LHCN-M2 (cell line): Measurements from ENCODE around the gene APOA4. TPM values are rescaled to one million over a fixed set of nuclear protein-coding genes. Genes with fewer than 3 reads are reported as not detected.
"Not testable (repeated sequence)": the region's sequence is repeated elsewhere in the genome, so short reads cannot be mapped to it uniquely, and the experiment has no call there.

ENCODE experiments used
- DNase-seq: peaks from one replicate; pipeline ENCODE4 v3.0.0-alpha.2; 2012; ENCODE audit warnings: low read depth
- total RNA-seq: library from RNA; depleted of rRNA; stranded (reverse); fragments of >200 nt; gene quantifications from 2 replicates; pipeline ENCODE4 v1.2.3, GENCODE V29; 2014

Gene APOA4
- total RNA-seq, 1 experiment from 2014 or later, result not detected

GRCh38 chr11:116849060-116849459, 26.0 kb upstream of the APOA4 start:
- DNase-seq, result no peak

DNA sequence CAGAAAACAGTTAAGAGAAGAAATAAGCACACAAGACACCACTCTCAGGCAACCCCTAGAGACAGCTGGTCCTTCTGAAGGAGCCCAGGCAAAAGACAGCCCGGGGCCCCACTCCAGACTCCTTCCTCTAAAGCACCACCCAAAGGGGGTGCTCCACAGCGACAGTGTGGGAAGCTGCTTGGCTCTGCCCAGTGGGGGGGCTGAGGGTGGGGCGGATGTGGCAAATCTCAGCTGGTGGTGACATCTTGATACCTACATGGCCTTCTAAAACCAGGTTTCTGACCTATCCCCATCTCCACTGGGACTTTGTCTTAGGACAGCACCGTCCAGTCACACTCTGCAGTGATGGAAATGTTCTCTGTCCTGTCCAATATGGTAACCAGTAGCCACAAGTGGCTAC, 24.5 kb upstream of the APOA4 start:
- no peak for DNase-seq

GRCh38 chr11:116844722-116845121, 21.6 kb upstream of the APOA4 start:
- no peak for DNase-seq

DNA sequence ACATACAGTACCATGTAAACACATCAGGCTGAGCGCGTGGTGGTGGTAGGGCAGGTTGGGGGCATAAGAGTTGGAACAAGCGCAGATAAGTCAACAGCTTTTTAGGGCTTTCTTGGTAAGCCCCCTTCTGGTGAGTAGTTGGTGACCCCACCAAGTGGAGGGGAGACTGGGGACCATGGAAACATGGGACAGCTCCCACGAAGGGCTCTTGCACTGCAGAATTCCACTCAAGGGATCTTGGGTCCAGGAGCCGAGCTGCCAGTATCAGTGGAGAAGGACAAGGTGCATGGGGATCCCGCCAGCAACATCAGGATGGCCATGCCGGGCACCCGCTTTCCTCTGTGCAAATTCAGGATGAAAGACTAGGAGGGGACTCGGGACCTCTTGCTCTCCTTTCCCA, 20.6 kb upstream of the APOA4 start:
- no peak for DNase-seq

DNA sequence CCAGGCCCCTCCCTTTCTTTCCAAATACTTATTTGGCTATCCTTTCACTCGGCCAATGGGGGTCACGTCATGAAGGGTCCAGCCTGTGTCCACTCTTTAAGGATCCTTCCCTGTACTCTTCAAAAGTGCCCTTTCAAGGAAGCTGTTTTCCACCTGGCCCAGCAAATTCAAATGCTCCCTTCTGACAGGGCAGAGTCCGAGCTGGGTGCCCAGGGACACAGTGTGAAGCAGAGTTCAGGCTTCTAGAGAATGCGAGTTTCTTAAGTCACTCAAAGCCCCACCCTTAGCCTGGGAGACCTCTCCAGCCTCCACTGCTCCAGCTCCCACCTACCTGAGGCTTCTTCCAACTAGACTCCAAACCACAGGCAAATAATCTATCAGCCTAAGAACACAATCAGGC, 19.8 kb upstream of the APOA4 start:
- DNase-seq, result no peak

DNA sequence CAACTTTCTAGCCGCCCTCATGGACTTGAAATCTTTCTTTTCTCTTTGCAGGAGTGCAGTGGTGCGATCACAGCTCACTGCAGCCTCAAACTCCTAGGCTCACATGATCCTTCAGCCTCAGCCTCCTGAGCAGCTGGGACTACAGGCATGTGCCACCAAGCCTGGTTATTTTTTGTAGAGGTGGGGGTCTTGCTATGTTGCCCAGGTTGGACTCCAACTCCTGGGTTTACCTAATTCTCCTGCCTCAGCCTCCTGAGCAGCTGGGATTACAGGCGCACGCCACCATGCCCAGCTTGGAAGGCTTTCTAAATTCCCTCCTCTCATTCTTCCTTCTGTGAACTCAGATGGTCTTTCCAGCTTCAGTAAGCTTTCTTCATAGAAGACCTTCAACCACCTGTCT, 19.0 kb upstream of the APOA4 start:
- DNase-seq, result no peak

DNA sequence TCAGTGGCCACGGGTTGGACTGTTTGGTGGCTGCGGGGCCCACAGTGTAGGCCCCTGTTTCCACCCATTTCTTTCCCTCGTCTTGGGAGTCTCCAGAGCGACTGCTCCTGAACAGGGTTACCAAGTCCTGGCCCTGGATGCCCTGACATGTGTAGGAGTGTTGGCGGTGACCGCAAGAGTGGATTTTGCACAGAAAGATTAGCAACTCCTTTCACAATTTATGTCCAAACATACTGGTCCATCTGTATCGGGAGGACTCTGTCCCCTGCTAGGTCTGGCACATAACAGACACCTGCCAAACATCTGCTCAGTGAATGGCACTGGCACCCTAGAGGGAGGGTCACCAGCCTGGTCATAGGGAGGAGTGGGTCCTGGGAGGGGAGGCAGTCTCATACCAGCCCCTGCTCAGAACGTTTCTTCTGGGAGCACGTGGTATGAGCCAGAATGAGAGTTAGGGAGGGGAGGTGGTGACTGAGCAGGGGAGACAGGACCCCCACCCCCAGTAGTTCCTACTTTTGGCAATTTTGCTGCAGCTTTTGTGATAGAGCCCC, 17.7 kb upstream of the APOA4 start:
- no peak for DNase-seq

DNA sequence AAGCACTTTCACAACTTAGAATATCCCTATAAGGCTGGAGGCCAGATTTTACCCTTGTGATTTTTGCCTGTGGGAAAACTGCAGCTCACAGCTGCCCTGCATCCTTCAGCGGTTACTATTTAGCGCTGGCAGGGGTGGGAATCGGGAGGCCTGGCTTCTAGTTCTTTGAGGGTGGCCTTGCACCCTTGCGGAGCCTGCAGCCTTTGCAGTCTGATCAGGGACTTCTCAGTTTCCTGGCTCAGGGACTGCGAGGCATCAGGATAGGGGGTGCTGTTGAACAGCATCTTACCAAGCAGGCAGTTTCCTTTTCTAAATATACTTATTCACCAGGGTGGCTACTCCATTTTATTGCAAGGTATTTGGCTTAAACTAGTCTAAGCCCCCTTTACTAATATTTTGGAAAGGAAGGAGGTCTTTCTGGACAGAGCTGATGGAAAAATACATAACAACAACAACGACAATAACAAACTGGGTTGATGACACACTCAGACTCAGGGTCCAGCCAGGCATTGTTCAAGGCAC, 17.2 kb upstream of the APOA4 start:
- DNase-seq, result peak; percentile 41

- DNase-seq, result no peak
These were observed 15.4 kb upstream of the APOA4 start for GRCh38 chr11:116838321-116839084.

- no peak for DNase-seq
These were observed 14.4 kb upstream of the APOA4 start, which contains the start of gene APOA1 for GRCh38 chr11:116837231-116838091. APOA1 (minus strand) TSS chr11:116837622; CDS start chr11:116837387, 235 bp downstream.

DNA sequence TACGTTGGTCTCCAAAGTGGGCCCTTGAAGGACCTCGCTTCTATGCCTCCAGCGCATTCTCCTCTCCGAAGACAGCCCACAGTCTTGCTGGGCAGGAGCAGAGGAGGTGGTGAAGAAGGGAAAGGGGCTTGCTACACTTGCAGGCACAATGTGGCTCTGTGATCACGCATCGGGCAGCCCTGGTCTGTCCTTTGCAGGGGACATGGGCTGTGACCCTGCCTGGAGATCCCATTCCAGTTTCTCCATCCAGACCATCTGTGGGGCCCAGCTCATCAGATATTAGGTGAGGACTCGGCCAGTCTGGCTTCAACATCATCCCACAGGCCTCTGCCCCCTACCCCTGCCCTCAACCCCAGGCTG, 13.5 kb upstream of the APOA4 start:
- no peak for DNase-seq

DNA sequence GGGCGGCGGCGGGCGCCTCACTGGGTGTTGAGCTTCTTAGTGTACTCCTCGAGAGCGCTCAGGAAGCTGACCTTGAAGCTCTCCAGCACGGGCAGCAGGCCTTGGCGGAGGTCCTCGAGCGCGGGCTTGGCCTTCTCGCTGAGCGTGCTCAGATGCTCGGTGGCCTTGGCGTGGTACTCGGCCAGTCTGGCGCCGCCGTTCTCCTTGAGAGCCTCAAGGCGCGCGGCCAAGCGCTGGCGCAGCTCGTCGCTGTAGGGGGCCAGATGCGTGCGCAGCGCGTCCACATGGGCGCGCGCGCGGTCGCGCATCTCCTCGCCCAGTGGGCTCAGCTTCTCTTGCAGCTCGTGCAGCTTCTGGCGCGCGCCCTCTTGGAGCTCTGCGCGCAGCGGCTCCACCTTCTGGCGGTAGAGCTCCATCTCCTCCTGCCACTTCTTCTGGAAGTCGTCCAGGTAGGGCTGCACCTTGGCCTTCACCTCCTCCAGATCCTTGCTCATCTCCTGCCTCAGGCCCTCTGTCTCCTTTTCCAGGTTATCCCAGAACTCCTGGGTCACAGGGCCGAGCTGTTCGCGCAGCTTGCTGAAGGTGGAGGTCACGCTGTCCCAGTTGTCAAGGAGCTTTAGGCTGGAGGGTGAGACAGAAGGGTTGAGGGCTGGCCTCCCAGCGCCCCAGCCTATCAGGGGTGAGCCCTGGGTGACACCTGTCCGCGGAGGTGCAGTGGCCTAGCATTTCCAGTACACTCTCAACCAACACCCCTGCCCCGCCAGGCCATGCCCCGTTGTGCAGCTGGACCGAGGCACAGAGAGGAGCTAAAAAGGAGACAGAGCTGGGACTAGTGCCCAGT, 12.9 kb upstream of the APOA4 start:
- peak; percentile 81 for DNase-seq

GRCh38 chr11:116835042-116835772, 12.1 kb upstream of the APOA4 start:
- DNase-seq, result no peak

DNA sequence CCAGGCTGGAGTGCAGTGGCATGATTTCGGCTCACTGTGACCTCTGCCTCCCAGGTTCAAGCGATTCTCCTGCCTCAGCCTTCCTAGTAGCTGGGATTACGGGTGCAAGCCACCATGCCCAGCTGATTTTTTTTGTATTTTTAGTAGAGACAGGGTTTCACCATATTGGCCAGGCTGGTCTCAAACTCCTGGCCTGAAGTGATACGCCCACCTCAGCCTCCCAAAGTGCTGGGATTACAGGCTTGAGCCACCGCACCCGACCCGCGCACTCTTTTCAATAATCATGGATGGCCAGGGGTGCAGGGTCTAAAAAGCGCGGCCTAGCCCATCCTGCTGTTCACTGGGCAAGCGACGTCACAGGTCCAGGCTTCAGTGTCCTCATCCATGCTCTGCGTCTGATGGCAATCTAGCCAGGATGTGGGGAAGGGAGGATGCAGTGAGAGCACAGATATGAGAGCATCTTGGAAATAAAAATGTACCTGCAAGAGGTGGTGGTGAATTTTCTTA, 11.5 kb upstream of the APOA4 start:
- not testable (repeated sequence) for DNase-seq

DNA sequence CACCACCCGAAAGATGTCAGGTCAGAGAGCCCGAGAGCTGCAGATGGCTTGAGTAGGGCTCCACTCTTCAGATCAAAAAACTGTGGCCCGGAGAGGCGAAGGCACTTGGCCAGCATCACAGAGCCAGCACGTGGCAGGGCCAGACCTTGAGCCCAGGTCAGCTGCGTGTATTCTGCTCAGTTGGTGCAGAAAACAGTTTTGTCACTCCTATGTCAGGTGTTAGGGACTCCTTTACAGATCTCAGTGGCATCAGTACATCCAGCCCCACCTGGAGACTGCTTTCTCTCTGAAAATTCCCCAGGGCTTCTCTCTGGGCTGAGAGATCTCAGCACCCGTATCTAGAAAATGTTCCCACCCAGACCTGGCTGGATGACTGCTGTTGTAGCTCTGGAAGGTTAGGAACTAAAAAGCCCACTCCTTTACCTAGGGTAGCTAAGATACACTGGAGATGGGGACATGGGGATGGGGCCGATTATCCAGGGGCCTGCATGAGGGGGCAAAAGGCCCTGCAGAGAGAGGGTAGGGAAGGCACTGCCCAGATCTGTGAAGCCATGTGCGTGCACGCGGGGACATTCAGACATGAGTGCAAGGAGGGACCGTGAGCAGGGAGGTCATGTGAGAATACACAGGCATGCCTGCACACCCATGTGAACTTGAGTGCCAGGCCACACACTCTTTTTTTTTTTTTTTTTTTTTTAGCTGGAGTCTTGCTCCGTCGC, 10.9 kb upstream of the APOA4 start:
- DNase-seq, result no peak

DNA sequence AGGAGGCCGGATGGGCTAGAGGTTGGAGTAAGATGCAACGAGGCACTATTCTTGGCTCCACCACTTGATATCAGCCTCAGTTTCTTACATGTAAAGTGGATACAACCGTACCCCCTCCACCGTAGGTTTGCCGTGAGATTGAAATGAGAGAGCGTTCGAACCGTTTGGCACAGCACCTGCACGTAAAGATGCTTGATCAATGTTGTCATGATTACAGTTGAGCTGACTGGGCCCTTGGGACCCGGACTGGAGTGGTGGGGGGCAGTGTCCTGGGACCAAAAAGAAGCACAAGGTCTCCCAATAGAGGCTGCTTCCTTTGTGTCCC, 10.3 kb upstream of the APOA4 start:
- no peak for DNase-seq

DNA sequence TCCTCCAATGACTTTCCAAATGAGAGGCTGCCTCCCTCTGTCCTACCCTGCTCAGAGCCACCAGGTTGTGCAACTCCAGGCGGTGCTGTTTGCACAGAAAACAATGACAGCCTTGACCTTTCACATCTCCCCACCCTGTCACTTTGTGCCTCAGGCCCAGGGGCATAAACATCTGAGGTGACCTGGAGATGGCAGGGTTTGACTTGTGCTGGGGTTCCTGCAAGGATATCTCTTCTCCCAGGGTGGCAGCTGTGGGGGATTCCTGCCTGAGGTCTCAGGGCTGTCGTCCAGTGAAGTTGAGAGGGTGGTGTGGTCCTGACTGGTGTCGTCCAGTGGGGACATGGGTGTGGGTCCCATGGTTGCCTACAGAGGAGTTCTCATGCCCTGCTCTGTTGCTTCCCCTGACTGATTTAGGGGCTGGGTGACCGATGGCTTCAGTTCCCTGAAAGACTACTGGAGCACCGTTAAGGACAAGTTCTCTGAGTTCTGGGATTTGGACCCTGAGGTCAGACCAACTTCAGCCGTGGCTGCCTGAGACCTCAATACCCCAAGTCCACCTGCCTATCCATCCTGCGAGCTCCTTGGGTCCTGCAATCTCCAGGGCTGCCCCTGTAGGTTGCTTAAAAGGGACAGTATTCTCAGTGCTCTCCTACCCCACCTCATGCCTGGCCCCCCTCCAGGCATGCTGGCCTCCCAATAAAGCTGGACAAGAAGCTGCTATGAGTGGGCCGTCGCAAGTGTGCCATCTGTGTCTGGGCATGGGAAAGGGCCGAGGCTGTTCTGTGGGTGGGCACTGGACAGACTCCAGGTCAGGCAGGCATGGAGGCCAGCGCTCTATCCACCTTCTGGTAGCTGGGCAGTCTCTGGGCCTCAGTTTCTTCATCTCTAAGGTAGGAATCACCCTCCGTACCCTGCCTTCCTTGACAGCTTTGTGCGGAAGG, 9.5 kb upstream of the APOA4 start:
- no peak for DNase-seq

- no peak for DNase-seq
These were observed 8.8 kb upstream of the APOA4 start for GRCh38 chr11:116831790-116832349.
